GM18867 (cell line): Measurements from ENCODE around the gene SLC19A1.

ENCODE experiments used
- ATAC-seq: cut with Tn5 transposase; IDR thresholded peaks from one replicate; pipeline ENCODE4 v1.9.1; 2021; ENCODE audit warnings: mild to moderate bottlenecking, moderate library complexity; ENCODE audit not compliant: unreplicated experiment

The SLC19A1 gene

DNA sequence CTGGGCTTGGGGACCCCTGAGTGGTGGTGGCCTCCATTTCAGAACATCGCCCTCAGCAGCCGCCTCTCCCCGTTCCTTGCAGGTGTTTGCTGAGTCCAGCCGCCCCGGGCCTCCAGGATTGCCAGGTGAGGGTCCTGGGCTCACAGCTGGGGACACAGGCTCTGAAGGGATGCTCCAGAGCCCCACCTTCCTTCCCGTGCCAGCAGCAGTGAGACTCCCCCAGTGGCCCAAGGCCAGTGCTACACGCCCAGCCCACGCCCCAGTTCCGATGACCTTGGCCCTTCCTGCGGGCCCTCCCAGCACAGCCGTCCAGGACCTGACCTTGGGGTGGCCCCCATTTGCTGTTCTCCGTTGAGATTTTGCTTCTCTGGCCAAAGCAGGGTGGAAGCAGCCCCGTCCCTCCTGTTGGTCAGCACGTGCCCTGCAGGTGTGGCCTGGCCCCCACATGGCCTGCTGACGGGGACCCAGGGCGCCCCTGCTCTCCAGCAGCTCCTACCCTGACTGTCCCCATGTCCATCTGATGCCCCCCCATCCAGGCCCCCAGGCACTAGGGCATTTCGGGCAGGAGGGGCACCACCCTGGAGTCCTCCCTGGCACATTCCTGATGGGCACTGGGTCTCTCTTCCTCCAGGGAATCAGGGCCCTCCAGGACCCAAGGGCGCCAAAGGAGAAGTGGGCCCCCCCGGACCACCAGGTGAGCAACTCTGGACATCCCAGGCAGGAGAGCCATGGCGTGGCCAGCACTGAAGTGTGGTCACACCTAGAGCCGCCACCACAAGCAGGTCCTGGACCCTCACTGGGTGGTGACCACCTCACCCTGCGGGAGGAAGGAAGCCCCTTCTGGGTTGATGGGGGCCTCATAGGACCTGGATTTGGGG lies 45.0 kb downstream of the SLC19A1 start:
- ATAC-seq = no peak

DNA sequence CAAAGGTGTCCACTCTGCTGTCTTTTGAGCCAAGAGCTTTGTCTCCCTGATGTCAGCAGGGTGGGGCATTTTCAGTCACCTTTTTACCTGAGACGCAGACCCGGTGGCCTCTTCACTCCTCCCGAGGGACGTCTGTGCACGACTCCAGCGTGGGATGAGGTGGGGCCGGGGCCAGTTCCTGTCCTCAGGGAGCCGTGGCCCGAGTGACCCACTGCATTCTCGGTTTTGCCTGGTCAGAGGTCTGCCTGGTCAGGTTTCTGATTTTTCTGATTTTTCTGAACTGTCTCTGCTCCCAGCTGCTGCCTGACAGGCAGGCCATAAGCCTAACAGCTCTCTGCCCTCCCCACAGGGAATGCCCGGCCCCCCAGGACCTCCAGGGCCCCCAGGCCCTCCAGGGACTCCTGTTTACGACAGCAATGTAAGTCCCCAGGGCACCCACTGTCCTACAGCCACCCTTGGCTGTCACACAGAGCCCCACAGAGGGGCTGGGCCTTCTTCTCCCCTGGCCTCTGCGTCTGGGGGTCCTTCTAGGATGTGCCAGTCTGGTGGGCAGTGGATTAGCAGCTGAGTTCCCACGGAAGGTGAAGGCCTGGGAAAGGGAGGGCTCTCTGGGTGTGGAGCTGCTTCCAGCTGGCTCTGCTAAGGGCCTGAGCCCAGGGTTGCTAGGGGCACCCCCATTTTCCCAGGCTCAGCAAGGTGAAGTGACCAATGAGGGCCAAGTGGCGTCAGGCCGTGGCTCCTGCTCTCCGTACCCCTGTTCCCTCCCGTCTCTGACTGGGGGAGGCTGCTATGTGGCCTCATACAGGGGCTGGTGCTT lies 45.9 kb downstream of the SLC19A1 start:
- no peak for ATAC-seq

DNA sequence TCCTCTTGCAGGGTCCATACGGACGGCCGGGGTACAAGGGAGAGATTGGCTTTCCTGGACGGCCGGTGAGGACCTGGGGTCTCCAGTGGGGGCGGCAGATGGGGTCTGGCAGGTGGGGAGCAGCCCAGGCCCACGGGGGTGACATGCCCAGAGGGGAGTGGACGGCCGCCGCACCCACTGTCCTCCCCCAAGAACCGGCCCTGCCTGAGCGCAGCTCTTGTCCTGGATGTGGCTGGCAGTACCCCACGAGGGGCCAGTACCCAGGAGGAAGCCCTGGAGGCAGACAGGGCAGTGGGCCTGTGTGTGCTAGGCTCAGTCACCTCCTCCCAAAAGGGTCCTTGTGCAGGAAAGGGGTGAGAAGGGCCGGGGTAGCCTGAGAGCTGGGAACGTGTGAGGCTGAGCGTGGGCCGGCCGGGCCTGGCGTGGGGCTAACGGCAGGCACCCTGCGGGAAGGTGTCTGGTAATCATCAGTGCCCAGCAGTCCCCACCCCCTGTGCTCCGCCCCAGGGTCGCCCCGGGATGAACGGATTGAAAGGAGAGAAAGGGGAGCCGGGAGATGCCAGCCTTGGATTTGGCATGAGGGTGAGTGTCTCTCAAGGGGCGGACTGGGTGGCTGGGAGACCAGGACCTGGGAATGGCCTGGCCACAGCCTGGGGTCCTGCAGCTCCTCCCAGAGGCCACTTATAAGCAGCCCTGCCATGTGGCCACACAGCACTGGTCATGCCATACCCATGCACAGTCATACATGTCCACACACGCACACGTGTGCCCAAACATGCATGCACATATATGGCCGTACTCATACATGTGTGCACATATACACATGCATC lies 47.2 kb downstream of the SLC19A1 start:
- ATAC-seq = no peak

DNA sequence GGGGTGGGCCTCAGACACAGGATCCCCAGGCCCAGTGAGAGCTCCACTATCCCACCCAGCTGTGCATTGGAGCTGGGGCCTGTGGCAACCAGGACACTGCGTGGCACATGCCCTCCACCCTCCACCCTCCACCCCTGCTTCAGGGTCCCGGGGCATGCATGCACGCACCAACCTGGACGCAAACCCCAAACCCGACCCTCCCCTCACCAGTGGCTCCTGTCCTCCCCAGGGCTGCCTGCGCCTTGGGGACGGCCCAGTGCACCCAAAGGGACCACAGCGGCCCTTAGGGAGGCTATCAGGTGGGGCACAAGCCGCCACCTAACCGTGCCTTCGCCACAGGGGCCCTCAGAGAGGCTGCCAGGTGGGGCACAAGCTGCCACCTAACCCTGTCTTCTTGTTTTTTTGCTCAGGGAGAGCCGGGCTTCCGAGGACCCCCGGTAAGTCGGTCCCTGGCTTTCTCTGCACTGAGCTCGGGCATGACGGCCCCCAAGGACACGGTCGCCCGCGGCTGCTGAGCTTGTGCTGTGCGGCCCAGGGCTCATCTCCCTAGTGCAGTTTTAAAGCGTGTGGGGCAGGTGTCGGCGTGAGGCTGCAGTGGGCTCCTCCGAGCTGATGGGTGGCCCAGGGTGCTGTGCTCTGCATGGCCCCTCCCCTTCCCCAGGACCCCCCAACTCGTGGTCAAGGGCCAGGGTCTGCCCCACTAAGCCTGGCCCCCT lies 47.9 kb downstream of the SLC19A1 start:
- no peak for ATAC-seq

DNA sequence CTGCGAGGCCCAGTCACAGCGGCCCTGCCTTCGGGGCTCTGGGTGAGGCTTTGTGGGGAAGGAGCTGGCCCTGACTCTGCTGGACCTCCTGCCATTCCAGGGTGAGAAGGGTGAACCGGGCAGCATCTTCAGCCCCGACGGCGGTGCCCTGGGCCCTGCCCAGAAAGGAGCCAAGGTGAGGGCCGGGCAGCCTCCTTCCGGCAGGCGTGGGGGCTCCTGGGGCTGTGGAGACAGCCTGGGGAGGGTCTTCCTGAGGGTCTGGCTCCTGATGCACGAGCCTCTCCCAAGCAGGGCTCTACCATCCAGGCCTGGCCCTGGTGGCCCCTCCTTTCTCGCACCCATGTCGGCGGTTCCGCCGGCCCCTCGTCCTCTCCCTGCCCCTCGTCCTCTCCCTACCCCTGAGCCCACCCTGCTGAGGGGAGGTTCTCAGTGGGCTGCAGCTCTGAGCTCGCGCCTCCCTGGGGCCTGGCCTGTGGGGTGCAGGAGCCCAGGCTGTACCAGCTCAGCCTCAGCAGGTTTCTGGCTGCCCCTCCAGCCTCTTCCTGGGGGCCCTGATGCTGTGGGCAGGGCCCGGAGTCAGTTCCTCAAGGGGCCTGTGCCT lies 48.7 kb downstream of the SLC19A1 start:
- no peak for ATAC-seq

DNA sequence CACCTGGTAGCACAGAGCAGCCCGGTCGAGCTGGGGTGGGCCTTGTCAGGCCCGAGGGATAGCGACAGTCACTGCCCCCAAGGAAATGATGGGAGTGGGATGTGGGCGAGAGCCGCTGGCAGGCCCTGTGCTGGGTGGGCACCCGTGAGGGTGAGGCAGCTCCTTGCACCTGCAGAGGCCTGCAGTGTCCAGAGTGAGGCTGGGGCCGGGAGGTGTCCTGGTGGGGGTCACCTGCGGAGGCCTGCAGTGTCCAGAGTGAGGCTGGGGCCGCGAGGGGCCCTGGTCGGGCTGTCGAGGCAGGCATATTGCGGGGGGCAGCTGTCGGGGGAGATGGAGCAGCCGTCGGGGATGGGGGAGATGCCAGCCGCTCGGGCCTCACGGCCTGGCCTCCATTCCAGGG lies 49.5 kb downstream of the SLC19A1 start:
- no peak for ATAC-seq

DNA sequence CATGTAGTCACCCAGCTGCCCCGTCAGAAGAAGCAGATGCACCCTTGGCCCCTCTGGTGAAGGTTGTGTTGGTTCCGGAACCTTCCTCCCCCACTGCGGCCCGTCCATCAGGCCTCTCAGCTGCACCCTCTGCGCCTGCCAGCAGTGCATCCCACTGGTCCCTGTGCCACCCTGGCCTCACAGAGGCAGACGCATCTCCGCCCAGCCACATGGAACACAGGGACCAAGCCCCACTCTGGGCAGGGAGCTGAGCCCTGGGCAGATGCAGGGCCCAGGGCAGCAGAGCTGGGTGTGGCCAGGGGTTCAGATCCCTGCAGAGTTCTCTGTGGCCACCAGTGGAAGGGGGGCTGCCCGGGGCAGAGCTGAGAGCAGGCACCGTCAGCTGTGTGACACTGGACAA lies 50.6 kb downstream of the SLC19A1 start:
- no peak for ATAC-seq

DNA sequence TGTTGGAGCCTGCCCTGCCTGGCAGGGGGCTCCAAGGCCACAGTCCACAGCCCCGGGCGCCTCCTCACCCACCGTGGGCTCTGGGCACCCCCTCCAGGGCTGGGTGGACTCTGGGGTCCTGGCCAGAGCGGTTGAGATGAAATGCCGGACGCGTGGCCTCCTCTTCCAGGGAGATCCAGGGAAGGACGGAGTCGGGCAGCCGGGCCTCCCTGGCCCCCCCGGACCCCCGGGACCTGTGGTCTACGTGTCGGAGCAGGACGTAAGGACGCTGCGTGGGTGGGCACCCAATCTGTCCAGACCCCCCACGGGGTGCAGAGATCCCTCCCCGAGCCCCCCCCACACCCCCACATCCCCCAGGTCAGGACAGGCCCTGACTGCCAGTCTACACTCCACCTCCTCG lies 51.2 kb downstream of the SLC19A1 start:
- no peak for ATAC-seq

DNA sequence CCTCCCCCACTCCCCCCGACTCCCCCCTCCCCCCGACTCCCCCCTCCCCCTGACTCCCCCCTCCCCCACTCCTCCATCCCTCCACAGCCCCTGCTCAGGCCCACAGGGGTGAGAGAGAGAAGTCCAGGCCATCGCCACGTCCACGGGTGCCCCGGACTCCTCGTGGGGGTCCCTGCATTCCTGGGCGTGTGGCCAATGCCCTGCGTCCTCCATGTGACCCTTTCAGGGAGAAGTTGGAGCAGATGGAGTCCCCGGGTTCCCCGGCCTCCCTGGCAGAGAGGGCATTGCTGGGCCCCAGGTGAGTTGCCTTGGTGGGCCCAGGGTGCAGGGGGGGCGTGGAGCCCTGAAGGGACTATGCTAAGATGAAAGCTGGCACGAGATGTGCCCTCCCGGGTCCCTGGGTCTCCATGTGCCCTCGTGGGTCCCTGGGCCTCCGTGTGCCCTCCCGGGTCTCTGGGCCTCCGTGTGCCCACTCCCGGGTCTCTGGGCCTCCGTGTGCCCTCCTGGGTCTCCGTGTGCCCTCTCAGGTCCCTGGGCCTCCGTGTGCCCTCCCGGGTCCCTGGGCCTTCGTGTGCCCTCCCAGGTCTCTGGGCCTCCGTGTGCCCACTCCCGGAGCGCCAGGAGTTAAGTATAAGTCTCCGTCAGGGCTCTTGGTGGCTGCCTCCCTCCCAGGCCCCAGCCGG lies 52.0 kb downstream of the SLC19A1 start:
- ATAC-seq = no peak

DNA sequence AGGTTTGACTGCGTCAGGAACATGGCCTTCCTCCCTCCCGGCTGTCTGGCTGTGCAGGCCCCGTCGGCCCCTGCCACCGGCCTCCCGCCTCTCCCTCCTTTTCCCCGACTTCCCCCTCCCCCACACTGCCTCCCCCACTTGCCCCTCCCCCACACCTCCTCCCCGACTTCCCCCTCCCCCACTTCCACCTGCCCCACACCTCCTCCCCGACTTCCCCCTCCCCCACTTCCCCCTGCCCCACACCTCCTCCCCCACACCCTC lies 52.6 kb downstream of the SLC19A1 start:
- no peak for ATAC-seq

DNA sequence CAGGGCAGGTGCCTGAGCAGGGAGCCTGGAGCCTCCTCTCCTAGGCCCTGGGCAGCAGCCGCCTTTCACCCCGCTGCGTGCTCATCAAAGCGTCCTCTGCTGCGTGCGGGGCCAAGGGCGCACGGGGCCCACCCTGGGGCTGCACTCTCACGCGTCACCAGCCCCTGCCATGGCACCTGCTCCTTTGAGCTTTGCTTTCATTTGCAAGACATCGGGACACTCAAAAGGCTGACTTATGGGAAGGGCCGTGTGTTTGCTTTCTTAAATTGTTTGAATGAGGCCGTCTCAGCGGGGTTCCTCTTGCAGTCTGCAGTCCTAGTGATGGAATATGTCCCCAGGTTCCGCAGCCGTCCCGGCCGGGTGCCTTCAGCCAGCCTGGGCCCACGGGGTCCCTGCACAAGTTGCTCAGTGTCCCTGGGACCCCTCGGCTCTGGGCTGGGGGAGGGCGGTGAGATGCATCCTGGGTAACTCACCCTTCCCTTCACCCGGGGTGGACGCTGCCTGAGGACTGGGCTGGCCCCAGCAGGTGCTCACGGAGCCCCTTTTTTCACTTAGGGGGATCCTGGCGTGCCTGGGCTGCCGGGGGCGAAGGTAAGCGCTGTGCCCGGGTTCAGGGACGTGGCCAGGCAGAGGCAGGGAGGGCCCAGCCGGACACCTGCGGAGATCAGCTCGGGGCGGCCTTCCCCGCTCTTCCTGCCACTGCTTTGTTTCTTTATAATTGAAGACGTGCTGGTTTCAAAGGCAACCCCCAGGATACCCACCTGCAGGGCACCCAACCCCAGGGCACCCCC lies 53.1 kb downstream of the SLC19A1 start:
- no peak for ATAC-seq

DNA sequence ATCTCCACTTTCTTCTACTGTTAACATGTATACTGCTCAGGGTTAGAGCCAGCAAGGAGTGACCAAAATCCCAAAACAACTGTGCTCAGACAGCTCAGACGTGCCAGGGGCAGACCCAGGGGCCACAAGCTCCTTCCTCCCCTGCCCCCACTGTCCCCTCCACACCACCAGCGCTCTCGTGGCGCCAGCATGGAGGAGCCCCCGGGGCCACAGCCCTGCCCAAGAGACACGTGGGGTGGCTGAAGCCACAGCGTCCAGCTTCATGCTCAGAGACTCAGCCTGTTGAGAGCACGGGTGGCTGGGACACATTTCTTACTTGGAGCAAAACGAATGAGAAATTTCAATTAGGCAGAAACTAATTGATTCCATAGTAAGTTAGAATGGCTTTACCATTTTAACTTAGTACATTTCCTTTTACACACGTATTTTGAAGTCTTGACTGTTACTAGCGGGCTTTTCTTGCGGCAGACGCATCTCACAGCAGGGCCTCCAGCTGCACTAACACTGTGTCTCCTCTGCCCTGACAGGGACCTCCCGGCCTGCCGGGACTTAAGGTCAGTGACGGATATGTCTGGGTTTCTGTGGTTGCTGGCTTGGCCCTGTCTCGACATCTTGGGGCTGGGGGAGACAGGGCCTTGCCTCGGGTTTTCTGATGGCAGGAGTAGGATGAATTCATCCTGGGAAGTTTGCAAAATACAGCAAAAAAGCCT lies 54.2 kb downstream of the SLC19A1 start:
- ATAC-seq = no peak

DNA sequence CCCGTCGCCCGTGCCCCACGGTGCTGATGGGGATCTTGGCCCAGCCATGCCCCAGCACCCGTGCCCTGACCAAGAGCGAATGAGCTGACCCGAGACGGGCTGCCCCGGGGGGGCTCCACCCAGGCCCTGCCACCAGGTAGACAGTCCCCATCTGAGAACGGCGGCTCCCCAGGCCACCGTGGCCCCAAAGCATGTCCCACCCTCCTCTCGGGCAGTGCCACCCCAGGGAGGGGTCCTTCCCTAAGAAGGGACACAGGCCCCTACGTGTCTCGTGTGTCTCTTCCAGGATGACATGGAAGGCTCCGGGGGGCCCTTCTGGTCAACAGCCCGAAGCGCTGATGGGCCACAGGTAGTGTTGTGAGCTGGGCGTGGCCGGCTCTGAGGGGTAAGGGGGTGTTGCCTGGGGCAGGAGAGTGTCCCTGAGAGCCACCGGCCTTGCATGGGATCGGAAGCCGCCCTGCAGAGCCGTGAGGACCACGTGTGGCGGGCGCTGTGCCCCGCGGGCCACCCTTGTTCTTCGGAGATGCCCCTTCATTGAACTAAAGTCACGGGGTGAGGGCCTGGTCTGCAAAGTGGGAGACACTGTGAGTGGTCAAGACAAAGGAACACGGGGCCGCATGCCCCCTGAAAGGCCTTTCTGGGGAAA lies 55.0 kb downstream of the SLC19A1 start:
- ATAC-seq = no peak

DNA sequence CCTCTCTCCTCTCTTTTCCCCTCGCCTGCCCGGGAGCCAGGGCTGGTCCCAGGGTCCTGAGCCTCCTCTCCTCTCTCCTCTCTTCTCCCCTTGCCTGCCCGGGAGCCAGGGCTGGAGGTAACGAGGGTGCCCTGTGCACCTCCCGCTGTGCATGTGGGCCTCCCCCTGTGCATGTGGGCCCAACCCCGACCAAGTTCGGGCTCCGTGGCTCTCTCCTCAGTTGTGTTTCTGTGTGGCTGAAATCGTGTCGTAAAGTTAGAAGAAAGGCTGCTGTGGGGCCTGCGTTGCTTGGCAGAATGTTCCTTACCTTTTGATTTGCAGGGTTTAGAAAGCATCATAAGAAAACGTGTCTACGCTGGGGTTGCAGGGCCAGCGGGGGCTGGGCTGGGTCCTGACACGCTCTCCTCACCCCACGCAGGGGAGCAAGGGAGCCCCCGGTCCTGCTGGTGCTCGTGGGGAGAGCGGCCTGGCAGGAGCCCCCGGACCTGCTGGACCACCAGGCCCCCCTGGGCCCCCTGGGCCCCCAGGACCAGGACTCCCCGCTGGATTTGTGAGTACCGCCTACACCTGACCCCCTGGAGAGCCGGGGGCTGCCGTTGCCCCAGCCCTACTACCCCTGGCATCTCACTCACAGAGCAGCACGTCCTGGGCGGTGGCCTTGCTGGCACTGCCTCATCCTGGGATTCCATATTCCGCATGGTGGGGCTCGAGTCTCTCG lies 55.6 kb downstream of the SLC19A1 start:
- ATAC-seq = no peak

DNA sequence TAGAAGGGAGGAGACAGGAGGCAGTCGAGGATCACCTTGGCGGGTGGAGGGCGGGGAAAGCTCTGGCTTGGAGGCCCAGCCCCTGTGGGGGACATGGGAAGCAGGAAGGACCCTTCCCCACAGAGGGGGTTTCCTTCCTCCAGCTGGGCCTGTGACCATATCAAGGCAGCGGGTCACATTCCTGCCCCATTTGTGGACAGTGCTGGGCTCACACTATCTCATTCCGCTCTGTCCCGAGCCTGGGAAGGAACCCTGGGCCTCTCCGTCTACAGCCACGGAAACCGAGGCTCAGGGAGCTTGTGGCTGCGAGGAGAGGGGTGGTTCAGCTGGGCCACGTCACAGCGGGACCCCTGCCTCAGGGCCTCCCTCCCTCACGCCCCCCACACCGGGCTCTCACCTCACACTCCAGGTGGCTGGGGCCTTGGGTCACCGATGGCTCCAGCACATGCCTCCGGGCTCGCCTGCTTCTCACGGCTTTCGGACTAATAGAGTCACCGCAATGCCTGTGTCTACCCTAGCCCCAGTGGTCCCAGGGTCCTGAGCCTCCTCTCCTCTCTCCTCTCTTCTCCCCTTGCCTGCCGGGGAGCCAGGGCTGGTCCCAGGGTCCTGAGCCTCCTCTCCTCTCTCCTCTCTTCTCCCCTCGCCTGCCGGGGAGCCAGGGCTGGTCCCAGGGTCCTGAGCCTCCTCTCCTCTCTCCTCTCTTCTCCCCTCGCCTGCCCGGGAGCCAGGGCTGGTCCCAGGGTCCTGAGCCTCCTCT lies 56.4 kb downstream of the SLC19A1 start:
- ATAC-seq = no peak

DNA sequence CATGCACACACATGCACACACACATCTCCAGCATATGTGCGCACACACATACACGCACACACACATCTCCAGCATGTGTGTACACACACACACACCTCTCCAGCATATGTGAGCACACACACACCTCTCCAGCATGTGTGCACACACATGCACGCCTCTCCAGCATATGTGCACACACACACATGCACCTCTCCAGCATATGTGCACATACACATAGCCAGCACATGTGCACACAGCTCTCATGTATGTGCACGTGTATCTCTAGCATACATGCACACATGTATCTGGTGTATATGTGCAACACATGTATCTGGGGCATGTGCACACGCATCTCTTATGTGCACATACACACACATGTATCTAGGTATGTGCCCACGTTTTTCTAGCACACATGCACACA lies 57.9 kb downstream of the SLC19A1 start:
- ATAC-seq = no peak
